GM18858 (cell line): ENCODE measurements around the gene DIMT1.
A peak's percentile ranks its signal among the peaks of the same experiment; 100 is the strongest.

Source experiments
- ATAC-seq: cut with Tn5 transposase; IDR thresholded peaks from one replicate; pipeline ENCODE4 v1.9.1; 2021; ENCODE audit not compliant: unreplicated experiment

The DIMT1 gene

GRCh38 chr5:62371409-62371808 is 32.3 kb downstream of the DIMT1 start:
- no peak for ATAC-seq

DNA sequence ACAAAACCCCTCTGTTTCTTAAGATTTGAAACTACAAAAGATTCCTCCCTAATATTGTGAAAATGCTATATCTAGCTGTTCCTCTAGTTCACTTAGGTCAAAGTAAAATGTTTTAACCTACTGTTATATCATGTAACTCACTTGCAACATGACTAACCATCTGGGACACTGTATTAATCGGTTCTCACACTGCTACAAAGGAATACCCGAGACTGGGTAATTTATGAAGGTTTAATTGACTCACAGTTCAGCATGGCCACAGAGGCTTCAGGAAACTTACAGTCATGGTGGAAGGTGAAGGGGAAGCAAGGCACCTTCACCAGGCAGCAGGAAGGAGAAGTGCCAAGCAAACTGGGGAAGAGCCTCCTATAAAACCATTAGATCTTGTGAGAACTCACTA is 34.7 kb downstream of the DIMT1 start:
- ATAC-seq = no peak

GRCh38 chr5:62362701-62363100 is 41.0 kb downstream of the DIMT1 start:
- no peak for ATAC-seq

DNA sequence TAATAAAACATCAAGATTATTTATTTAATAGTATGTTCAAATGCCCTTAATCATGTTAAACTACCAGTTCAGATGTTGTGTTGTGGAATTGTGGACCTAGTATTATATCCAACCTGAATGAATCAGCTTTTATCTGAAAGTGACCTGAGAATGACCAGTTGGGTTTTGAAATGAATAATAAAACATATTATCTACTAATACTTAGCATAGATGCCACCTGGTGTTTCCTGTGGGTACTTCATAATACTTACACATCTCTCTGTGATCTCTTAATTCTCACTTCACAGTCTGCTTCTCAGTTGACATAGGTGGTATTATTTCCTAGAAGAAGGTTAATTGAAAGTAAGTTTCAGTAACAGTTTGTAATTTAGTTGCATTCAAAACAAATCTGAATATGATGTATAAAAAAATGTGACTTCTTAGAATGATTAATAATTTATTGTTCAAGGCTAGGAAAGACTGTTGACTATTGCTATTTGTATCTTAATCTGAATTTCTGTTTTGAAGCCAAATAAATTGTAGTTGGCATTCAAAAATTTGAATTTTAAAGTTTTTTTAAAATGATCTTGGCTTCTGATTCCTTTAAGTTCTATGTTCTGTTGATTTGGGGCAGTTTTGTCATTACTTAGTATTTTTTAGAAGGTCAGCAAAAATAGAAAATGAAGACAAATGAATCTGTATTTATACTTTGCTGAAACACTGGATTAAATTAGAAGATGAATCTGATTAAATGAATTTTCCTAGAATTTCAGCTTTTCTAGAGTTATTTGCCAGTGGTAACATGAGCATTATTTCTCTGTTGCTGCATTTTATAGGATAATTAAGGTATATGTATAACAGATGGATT is 49.5 kb downstream of the DIMT1 start:
- ATAC-seq = peak; percentile 90

- no peak for ATAC-seq
Measured at GRCh38 chr5:62348723-62349481, 54.8 kb downstream of the DIMT1 start.

DNA sequence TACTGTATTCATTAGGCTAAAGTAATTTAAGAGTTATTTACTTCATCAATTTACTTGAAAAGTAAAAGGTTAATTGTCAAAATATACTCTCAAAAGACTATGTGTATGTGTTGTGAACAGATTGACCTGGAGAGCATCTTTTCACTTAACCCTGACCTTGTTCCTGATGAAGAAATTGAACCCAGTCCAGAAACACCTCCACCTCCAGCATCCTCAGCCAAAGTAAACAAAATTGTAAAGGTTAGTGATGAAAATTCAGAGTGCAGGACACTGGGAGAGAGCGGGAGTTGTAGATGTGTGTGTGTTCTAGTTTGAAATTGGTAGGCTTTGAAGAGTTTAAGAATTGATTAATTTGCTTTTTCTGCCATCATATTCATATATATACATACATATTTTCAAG is 55.8 kb downstream of the DIMT1 start:
- no peak for ATAC-seq

- no peak for ATAC-seq
Measured at GRCh38 chr5:62346748-62347147, 57.0 kb downstream of the DIMT1 start.

DNA sequence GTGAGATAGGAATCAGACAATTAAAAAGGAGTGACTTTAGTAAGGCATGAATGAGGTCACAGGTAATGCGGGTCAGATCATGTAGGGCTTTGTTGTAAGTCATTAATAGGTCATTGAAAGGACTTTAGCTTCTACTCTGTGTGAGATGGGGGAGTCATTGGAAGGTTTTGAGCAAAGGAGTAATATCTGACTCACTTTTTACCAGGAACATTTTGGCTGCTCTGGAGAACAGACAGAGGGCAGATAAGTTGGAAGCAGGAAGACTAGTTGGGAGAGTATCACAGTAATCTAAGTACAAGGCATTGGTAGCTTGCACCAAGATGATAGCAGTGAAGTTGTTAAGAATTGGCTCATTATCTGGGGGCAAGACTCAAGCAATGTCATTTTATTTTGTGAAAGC is 60.3 kb downstream of the DIMT1 start:
- ATAC-seq = no peak

DNA sequence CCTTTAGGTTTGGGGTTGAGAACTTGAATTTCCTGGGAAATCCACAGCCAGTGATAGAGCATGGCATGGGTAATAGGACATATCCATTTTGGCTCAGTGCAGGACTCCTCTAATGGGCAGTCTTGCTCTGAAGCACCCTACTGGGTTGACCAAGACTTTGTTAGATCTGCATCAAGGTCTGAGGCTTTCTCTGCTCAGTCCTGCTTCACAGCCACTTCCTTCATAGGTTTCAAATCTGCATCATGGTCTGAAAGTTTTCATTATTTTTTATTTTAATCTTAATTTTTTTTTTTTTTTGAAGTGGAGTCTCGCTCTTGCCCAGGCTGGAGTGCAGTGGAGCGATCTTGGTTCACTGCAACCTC is 61.2 kb downstream of the DIMT1 start:
- ATAC-seq = peak; percentile 45

DNA sequence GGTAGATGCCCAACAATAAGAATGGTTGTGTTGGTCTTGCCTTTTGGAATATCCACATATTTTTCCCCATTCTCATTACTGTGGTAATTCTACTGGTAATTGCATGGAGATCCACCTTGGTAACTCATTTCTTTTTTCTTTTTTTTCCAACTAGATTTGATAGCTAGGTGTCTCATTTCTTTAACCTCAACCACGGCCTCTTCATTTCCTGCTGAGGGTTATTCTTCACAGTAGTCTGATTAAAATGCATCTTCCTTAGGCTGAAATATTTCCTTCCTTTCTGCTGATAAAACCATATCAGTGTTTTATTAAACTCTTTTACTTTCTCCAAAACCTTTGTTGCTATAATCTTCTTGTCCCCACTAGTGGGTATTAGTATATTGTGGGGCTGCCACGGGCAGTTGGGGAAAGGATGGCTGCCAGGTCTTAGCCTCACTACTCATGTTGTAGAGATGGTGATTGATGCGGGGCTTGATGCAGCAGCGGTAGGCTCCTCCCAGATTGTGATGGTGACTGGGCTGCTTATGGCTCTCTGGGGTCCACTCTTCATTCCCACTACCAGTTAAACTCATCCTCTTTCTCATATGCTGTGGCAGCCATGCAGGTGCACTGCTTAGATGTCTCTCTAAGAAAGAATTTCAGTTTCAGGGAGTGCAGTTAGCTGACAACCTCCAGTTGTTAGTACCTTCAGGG is 61.8 kb downstream of the DIMT1 start:
- ATAC-seq = peak; percentile 78

- no peak for ATAC-seq
Measured at GRCh38 chr5:62340979-62341378, 62.7 kb downstream of the DIMT1 start.

DNA sequence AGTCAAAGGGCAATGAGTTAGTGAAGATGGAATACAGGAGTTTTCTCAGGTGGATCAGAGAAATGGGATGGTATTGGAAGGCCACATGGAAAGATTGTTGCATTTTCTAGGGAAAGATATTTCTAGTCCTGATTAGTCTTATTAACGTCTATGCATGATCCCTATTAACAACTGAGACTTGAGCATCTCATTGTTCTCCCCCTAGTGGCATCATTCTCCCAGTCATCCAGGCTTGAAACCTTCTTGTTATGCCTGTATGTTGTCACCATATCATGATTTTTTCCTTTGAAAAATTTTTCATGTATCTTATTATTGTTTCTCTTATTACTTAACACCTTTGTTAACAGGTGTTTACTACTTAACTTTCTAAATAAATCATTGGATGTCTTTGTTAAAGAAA is 63.3 kb downstream of the DIMT1 start:
- no peak for ATAC-seq
